ENCODE data around the gene RICTOR. TPM values are rescaled to one million over a fixed set of nuclear protein-coding genes. Genes with fewer than 3 reads are reported as not detected.

RICTOR gene
- total RNA-seq, 4 donors from 2014 or later: 21.7 to 46.7 (median 33.4) TPM

Other genes starting within 250 kb of the RICTOR start
- 10 to 100 TPM; 13.7 to 28.1 (median 22.0) TPM for gene OSMR, start 228.4 kb downstream of the RICTOR start, total RNA-seq
- gene FYB1, start 145.2 kb upstream of the RICTOR start, total RNA-seq: 1 to 10 TPM; 1.5 to 5.0 (median 2.7) TPM

Data from lower leg skin (tissue), 4 donors.